Omental fat pad (tissue), 4 donors: ENCODE data around the gene BTBD6. TPM values are rescaled to one million over a fixed set of nuclear protein-coding genes. Genes with fewer than 3 reads are reported as not detected.
"Not testable (repeated sequence)": the region's sequence is repeated elsewhere in the genome, so short reads cannot be mapped to it uniquely, and the experiment has no call there.

ENCODE experiments used
- ATAC-seq: fragments of 150-250 bp; one replicate; pipeline ENCODE4 v1.9.1; 2016; ENCODE audit warnings: mild to moderate bottlenecking, moderate library complexity; ENCODE audit not compliant: low FRiP score
- DNase-seq: peaks from one replicate; pipeline ENCODE4 v3.0.0-alpha.2; 2019; ENCODE audit warnings: low spot score
- CTCF ChIP-seq, 3 donors: fragments of 450-650 bp; IDR thresholded peaks; one replicate each; pipeline ENCODE4 v1.5.1; 2016 to 2017; ENCODE audit warnings: antibody characterized with exemption in 3 of 3, mild to moderate bottlenecking in 3 of 3, moderate library complexity in 2 of 3
- total RNA-seq, 4 donors: library from RNA; depleted of rRNA; stranded (reverse); fragments of >200 nt; gene quantifications; one replicate each; pipeline ENCODE4 v1.1.0, GENCODE V29; 2016

Gene BTBD6
- total RNA-seq, 4 donors from 2014 or later, result 63.9 to 95.4 (median 67.9) TPM

GRCh38 chr14:105274637-105275036 is 26.3 kb downstream of the BTBD6 start:
- ATAC-seq (no peak), DNase-seq (no peak)
- no peak for TF ChIP-seq CTCF (IDR thresholded peaks at IDR 0.05)

GRCh38 chr14:105275267-105275946 is 27.1 kb downstream of the BTBD6 start:
- no peak for DNase-seq

GRCh38 chr14:105277448-105277847 is 29.1 kb downstream of the BTBD6 start:
- not testable (repeated sequence) for DNase-seq, ATAC-seq

More at GRCh38 chr14:105275267-105275946, 27.1 kb downstream of the BTBD6 start:
- peak; percentile 79 for ATAC-seq
- no peak for TF ChIP-seq CTCF (IDR thresholded peaks at IDR 0.05)

- DNase-seq (no peak), ATAC-seq (no peak)
- TF ChIP-seq CTCF (IDR thresholded peaks at IDR 0.05), result no peak
These were observed 31.5 kb downstream of the BTBD6 start for GRCh38 chr14:105279642-105280361.

GRCh38 chr14:105280525-105280924 is 32.2 kb downstream of the BTBD6 start:
- DNase-seq, result no peak
- ATAC-seq, result no peak
- TF ChIP-seq CTCF (IDR thresholded peaks at IDR 0.05), result no peak

GRCh38 chr14:105281371-105282097 is 33.2 kb downstream of the BTBD6 start:
- ATAC-seq (peak; percentile 83), DNase-seq (no peak)
- TF ChIP-seq CTCF (IDR thresholded peaks at IDR 0.05), result no peak

GRCh38 chr14:105282098-105282725 is 33.9 kb downstream of the BTBD6 start:
- no peak for ATAC-seq
- DNase-seq, result no peak
- no peak for TF ChIP-seq CTCF (IDR thresholded peaks at IDR 0.05)
